Measurements from ENCODE around the gene STYXL1.

- TF ChIP-seq CTCF (IDR thresholded peaks at IDR 0.05) (no peak), POLR2A (IDR thresholded peaks at IDR 0.05) (no peak)
Observed at GRCh38 chr7:75955331-75955955, 92.4 kb downstream of the STYXL1 start.

All from right lobe of liver (tissue), 4 donors.